Measurements from ENCODE around the gene ZNF407. TPM values are rescaled to one million over a fixed set of nuclear protein-coding genes. Genes with fewer than 3 reads are reported as not detected.

ZNF407 gene
- polyA plus RNA-seq, 1 experiment, result 5.8 TPM

DNA sequence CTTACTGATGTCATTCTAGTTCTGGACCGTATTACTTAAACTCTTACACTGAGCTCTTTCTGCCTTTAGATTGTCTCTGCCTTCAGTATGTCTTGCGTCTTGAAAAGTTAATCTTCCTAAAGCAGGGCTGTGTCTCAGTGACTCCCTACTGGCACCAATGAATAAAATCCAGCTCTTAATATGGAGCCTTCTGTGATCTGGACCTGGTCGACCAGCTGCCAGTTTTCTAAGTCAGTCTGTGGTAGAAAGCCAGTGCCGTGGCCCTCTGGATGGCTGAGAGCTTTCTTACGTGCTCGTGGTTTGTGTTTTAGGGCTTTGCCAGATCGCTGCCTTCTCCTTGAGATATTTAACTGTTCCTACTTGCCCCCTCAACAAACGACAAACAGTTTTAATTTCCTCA is 26.8 kb downstream of the ZNF407 start:
- CTCF ChIA-PET, result interaction anchor here (0.8 to 1.1 kb wide), 2 partner anchors 15 to 73 kb away, joined by 3 read pairs; no protein-coding TSS in a partner anchor
- DNase-seq (ENCODE audit: low read depth, low spot score), result no peak
- Histone ChIP-seq H3K9me3 (ENCODE audit: control insufficient read depth, insufficient read depth, low read length) (no peaks in the 10 kb centered on the region), H3K4me3 (ENCODE audit: low read depth, low read length) (no peak overlapping the region), H3K27me3 (ENCODE audit: control insufficient read depth, insufficient read depth, low read length) (no peaks in the 10 kb centered on the region), H3K27ac (ENCODE audit: low read depth, low read length) (no peak overlapping the region)
- POLR2A ChIA-PET, result no interaction called here
- TF ChIP-seq, protein P1, sequence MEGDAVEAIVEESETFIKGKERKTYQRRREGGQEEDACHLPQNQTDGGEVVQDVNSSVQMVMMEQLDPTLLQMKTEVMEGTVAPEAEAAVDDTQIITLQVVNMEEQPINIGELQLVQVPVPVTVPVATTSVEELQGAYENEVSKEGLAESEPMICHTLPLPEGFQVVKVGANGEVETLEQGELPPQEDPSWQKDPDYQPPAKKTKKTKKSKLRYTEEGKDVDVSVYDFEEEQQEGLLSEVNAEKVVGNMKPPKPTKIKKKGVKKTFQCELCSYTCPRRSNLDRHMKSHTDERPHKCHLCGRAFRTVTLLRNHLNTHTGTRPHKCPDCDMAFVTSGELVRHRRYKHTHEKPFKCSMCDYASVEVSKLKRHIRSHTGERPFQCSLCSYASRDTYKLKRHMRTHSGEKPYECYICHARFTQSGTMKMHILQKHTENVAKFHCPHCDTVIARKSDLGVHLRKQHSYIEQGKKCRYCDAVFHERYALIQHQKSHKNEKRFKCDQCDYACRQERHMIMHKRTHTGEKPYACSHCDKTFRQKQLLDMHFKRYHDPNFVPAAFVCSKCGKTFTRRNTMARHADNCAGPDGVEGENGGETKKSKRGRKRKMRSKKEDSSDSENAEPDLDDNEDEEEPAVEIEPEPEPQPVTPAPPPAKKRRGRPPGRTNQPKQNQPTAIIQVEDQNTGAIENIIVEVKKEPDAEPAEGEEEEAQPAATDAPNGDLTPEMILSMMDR (IDR thresholded peaks at IDR 0.05; ENCODE audit: low read depth, low read length), result no peak

DNA sequence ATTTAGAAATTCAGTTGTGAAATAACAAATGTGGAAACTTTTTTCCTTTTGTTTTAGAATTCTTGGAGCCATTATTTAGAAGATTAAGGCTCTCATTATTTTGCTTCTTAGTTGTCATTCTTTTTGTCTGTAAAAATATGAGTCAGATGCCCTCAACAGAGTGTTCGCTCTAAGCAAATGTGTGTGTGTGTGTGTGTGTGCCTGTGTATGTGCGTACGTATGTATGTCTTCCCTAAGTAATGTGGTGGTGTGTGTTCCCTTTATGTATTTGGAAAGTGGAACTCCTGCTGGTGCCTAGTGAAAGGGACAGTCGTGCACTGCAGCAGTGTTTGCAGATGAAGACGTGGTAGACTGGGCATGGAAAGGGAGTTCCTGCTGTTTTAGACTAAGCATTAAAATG is 27.5 kb downstream of the ZNF407 start:
- Histone ChIP-seq H3K4me3 (ENCODE audit: low read depth, low read length) (no peak overlapping the region), H3K9me3 (ENCODE audit: control insufficient read depth, insufficient read depth, low read length) (no peaks in the 10 kb centered on the region), H3K27ac (ENCODE audit: low read depth, low read length) (no peak overlapping the region), H3K27me3 (ENCODE audit: control insufficient read depth, insufficient read depth, low read length) (no peaks in the 10 kb centered on the region)
- ChIA-PET CTCF (no interaction called here), POLR2A (no interaction called here)
- TF ChIP-seq, protein P1 (IDR thresholded peaks at IDR 0.05; ENCODE audit: low read depth, low read length), result no peak
- DNase-seq (ENCODE audit: low read depth, low spot score), result no peak

DNA sequence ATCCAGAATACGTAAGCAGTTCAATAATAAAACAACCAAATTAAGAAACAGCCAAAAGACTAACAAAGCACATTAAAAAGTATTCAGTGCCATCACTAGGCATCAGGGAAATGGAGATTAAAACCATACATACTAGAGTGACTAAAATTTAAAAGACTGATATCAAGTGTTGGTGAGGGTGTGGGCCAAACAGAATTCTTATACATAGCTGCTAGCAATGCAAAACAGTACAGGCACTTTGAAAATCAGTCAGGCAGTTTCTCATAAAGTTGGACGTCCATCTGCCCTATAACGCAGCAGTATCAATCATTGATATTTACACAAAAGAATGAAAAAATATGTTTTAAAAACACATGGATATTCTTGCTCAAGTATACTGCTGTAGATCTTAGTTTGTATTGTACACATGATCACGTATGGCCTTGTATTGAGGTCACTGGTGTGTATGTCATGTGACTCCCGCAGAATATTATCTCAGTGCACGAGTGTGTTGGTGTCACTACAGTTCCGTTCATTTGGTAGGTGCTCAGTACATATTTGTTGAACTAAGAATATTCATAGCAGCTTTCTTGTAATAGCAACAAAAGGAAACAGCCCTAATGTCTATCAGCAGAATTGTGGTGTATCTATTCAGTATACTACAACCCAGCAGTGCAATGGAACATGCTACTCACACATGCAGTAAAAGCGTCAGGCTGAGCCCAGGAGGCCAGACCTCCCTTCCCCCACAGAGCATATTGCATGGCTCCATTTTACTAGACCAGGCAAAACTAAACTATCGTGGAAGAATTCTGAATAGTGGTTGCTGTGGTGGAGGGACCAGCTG is 28.6 kb downstream of the ZNF407 start:
- CTCF ChIA-PET, result no interaction called here
- H3K9me3 ChIP-seq (ENCODE audit: control insufficient read depth, insufficient read depth, low read length), result no peaks in the 10 kb centered on the region
- DNase-seq (ENCODE audit: low read depth, low spot score), result no peak
- POLR2A ChIA-PET, result no interaction called here
- no peaks in the 10 kb centered on the region for H3K27me3 ChIP-seq (ENCODE audit: control insufficient read depth, insufficient read depth, low read length)
- no peak overlapping the region for H3K4me3 ChIP-seq (ENCODE audit: low read depth, low read length)
- H3K27ac ChIP-seq (ENCODE audit: low read depth, low read length), result no peak overlapping the region
- TF ChIP-seq, protein P1 (IDR thresholded peaks at IDR 0.05; ENCODE audit: low read depth, low read length), result no peak

DNA sequence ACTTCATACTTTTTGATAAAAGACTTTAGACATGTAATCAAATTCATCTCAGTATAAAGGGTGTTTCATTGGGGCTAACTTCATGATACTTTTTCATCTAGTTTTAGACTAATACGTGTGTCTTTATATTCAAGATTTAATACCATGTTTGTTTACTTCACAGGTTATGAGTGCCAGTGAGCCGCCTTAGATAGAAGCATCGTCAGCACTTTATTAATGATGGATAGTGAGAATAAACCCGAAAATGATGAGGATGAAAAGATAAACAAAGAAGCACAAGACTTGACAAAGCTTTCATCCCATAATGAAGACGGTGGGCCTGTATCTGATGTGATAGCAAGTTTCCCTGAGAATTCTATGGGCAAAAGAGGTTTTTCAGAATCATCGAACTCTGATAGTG is 33.1 kb downstream of the ZNF407 start:
- CTCF ChIA-PET, result no interaction called here
- H3K9me3 ChIP-seq (ENCODE audit: control insufficient read depth, insufficient read depth, low read length), result no peaks in the 10 kb centered on the region; the same call in 1 of the 2 replicates
- no peak overlapping the region for H3K27ac ChIP-seq (ENCODE audit: low read depth, low read length)
- POLR2A ChIA-PET, result no interaction called here
- TF ChIP-seq, protein P1 (IDR thresholded peaks at IDR 0.05; ENCODE audit: low read depth, low read length), result no peak
- DNase-seq (ENCODE audit: low read depth, low spot score), result no peak
- no peaks in the 10 kb centered on the region for H3K27me3 ChIP-seq (ENCODE audit: control insufficient read depth, insufficient read depth, low read length)
- no peak overlapping the region for H3K4me3 ChIP-seq (ENCODE audit: low read depth, low read length)

DNA sequence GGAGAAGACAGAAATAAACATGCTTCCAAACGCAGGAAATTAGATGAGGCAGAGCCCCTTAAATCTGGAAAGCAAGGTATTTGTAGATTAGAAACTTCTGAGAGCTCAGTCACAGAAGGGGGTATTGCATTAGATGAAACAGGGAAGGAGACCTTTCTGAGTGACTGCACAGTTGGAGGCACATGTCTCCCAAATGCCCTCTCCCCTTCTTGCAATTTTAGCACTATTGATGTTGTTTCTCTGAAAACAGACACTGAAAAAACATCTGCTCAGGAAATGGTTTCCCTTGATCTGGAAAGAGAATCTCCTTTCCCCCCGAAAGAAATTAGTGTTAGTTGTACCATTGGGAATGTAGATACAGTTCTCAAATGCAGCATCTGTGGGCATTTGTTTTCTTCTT is 33.5 kb downstream of the ZNF407 start:
- H3K9me3 ChIP-seq (ENCODE audit: control insufficient read depth, insufficient read depth, low read length), result no peaks in the 10 kb centered on the region; the same call in 1 of the 2 replicates
- peak overlapping the region; percentile 7; the same call in 1 of the 2 replicates for H3K4me3 ChIP-seq (ENCODE audit: low read depth, low read length)
- DNase-seq (ENCODE audit: low read depth, low spot score), result no peak
- H3K27ac ChIP-seq (ENCODE audit: low read depth, low read length), result peak overlapping the region; percentile 55
- POLR2A ChIA-PET, result interaction anchor here (0.6 kb wide), 1 partner anchor 429 kb away, joined by 4 read pairs; no protein-coding TSS in a partner anchor
- no peaks in the 10 kb centered on the region for H3K27me3 ChIP-seq (ENCODE audit: control insufficient read depth, insufficient read depth, low read length)
- CTCF ChIA-PET, result interaction anchor here (0.5 to 1.1 kb wide), 2 partner anchors 7 to 79 kb away, joined by 3 read pairs; no protein-coding TSS in a partner anchor
- TF ChIP-seq, protein P1 (IDR thresholded peaks at IDR 0.05; ENCODE audit: low read depth, low read length), result no peak
